GM12891 (cell line): ENCODE measurements around the gene CUBN.

Experiments
- POLR2A ChIP-seq: IDR thresholded peaks from 2 replicates; pipeline ENCODE4 v1.6.1; 2011; ENCODE audit warnings: low read depth, low read length, control low read depth
- POLR2AphosphoS5 ChIP-seq: IDR thresholded peaks from 2 replicates; pipeline ENCODE4 v1.6.1; 2011; ENCODE audit warnings: low read depth, low read length, control low read depth
- TAF1 ChIP-seq: IDR thresholded peaks from 2 replicates; pipeline ENCODE4 v1.6.1; 2011; ENCODE audit warnings: low read depth, low read length, control low read depth

- TF ChIP-seq POLR2AphosphoS5 (no peak), POLR2A (no peak), TAF1 (no peak)
Measured at GRCh38 chr10:16819436-16819835, 310.2 kb downstream of the CUBN start.
